ENCODE measurements around the gene RPL13. TPM values are rescaled to one million over a fixed set of nuclear protein-coding genes. Genes with fewer than 3 reads are reported as not detected.

RPL13 gene
- total RNA-seq, 1 experiment from 2014 or later, result 1,779 TPM

- H3K9me3 Mint-ChIP-seq (ENCODE audit: low read depth, unreplicated experiment), result no peaks in the 10 kb centered on the region
- peaks cover 78% of the 10 kb centered on the region for H3K36me3 Mint-ChIP-seq (ENCODE audit: insufficient read depth, unreplicated experiment)
- no TSS peak for BruUV-seq (replicated peaks)
- H3K27ac Mint-ChIP-seq (ENCODE audit: unreplicated experiment), result no peak overlapping the region
- TF ChIP-seq CTCF (IDR thresholded peaks at IDR 0.05; ENCODE audit: unreplicated experiment), result no peak
- no peak for DNase-seq
- no peak overlapping the region for H3K4me3 Mint-ChIP-seq (ENCODE audit: low read depth, unreplicated experiment)
- intact Hi-C loops (cut with micrococcal nuclease; ENCODE audit: unreplicated experiment), result no loop called here
- H3K27me3 Mint-ChIP-seq (ENCODE audit: unreplicated experiment), result no peaks in the 10 kb centered on the region
- CTCF ChIA-PET, result interaction anchor here (1.0 kb wide), 1 partner anchor 15 kb away, joined by 5 read pairs; no protein-coding TSS in a partner anchor
- H3K4me1 Mint-ChIP-seq (ENCODE audit: low read depth, unreplicated experiment), result no peaks in the 10 kb centered on the region
These were observed 31.4 kb upstream of the RPL13 start for GRCh38 chr16:89529097-89529496.

- Mint-ChIP-seq H3K27me3 (ENCODE audit: unreplicated experiment) (no peaks in the 10 kb centered on the region), H3K36me3 (ENCODE audit: insufficient read depth, unreplicated experiment) (peaks cover 78% of the 10 kb centered on the region), H3K27ac (ENCODE audit: unreplicated experiment) (no peak overlapping the region), H3K4me3 (ENCODE audit: low read depth, unreplicated experiment) (no peak overlapping the region), H3K4me1 (ENCODE audit: low read depth, unreplicated experiment) (no peaks in the 10 kb centered on the region), H3K9me3 (ENCODE audit: low read depth, unreplicated experiment) (no peaks in the 10 kb centered on the region)
- DNase-seq, result no peak
- no TSS peak for BruUV-seq (replicated peaks)
- intact Hi-C loops (cut with micrococcal nuclease; ENCODE audit: unreplicated experiment), result no loop called here
- no peak for TF ChIP-seq CTCF (IDR thresholded peaks at IDR 0.05; ENCODE audit: unreplicated experiment)
- CTCF ChIA-PET, result no interaction called here
These were observed 29.8 kb upstream of the RPL13 start for GRCh38 chr16:89530401-89531381.

- BruUV-seq (replicated peaks), result no TSS peak
- no peak overlapping the region for H3K27ac Mint-ChIP-seq (ENCODE audit: unreplicated experiment)
- intact Hi-C loops (cut with micrococcal nuclease; ENCODE audit: unreplicated experiment), result no loop called here
- H3K4me1 Mint-ChIP-seq (ENCODE audit: low read depth, unreplicated experiment), result no peaks in the 10 kb centered on the region
- CTCF ChIA-PET, result interaction anchor here (0.6 to 0.7 kb wide), 2 partner anchors 25 to 206 kb away, joined by 3 read pairs; no protein-coding TSS in a partner anchor
- H3K4me3 Mint-ChIP-seq (ENCODE audit: low read depth, unreplicated experiment), result no peak overlapping the region
- H3K36me3 Mint-ChIP-seq (ENCODE audit: insufficient read depth, unreplicated experiment), result peaks cover 69% of the 10 kb centered on the region
- no peak for TF ChIP-seq CTCF (IDR thresholded peaks at IDR 0.05; ENCODE audit: unreplicated experiment)
- H3K9me3 Mint-ChIP-seq (ENCODE audit: low read depth, unreplicated experiment), result no peaks in the 10 kb centered on the region
- no peak for DNase-seq
- no peaks in the 10 kb centered on the region for H3K27me3 Mint-ChIP-seq (ENCODE audit: unreplicated experiment)
These were observed 28.5 kb upstream of the RPL13 start for GRCh38 chr16:89531821-89532526.

- DNase-seq, result no peak
- CTCF ChIA-PET, result no interaction called here
- no peak for TF ChIP-seq CTCF (IDR thresholded peaks at IDR 0.05; ENCODE audit: unreplicated experiment)
- H3K36me3 Mint-ChIP-seq (ENCODE audit: insufficient read depth, unreplicated experiment), result peaks cover 60% of the 10 kb centered on the region
- no TSS peak for BruUV-seq (replicated peaks)
- no peak overlapping the region for H3K27ac Mint-ChIP-seq (ENCODE audit: unreplicated experiment)
- H3K9me3 Mint-ChIP-seq (ENCODE audit: low read depth, unreplicated experiment), result no peaks in the 10 kb centered on the region
- H3K4me1 Mint-ChIP-seq (ENCODE audit: low read depth, unreplicated experiment), result no peaks in the 10 kb centered on the region
- intact Hi-C loops (cut with micrococcal nuclease; ENCODE audit: unreplicated experiment), result no loop called here
- no peaks in the 10 kb centered on the region for H3K27me3 Mint-ChIP-seq (ENCODE audit: unreplicated experiment)
- H3K4me3 Mint-ChIP-seq (ENCODE audit: low read depth, unreplicated experiment), result no peak overlapping the region
These were observed 26.2 kb upstream of the RPL13 start for GRCh38 chr16:89534252-89534756.

Measured in Calu3 (cell line).